Right lung (tissue), 5 donors: Measurements from ENCODE around the gene MEIS2. TPM values are rescaled to one million over a fixed set of nuclear protein-coding genes. Genes with fewer than 3 reads are reported as not detected.

Experiments used
- DNase-seq, 2 donors: peaks; one replicate each; pipeline ENCODE4 v3.0.0-alpha.2; 2013
- polyA plus RNA-seq, 5 donors: library from polyadenylated mRNA; unstranded; fragments of 120-200 nt; gene quantifications; one replicate each; pipeline versions ENCODE4 v1.2.1 to v1.2.3, GENCODE V29; 2013; ENCODE audit warnings: inconsistent platforms in 1 of 5, low replicate concordance in 1 of 5; ENCODE audit not compliant: insufficient read length in 5 of 5, insufficient read depth in 1 of 5

The MEIS2 gene
- polyA plus RNA-seq, 5 donors: 28.9 to 41.6 (median 36.1) TPM

DNA sequence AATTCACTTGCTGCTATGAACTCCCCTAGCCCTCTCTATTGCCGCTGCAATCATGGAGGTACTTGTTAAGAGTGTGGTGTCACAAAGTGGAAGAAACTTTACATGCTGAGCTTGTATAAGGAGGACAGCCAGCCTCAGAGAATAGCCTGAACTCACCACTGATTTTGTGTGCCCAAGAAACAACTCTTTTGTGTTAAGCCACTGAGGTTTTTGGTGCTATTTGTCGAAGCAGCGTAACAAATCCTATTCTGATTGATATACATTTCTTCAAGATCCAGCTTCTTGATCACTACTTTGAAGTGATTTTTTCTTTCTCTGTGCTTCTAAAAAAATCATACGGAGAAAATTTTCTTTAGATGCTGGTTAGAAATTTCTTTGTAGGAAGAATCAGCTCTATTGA, 132.4 kb downstream of the MEIS2 start:
- no peak for DNase-seq

DNA sequence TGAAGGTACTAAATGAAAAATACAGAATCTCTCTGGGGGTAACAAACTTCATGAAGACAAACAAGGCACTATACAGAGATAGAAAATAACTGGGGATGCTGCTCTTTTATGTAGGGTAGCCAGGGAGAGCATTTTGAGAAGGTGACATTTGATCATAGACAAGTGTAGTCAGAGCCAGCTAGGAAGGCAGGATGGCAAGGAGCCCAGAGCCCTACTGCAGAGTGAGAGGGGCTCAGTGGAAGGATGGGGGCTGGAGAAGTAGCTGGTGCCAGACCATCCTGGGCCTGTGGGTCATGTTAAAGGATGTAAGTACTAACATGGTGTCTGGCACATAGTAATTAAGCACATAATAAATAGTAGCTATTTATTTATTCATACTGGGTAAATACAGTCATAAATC, 133.6 kb downstream of the MEIS2 start:
- no peak for DNase-seq

DNA sequence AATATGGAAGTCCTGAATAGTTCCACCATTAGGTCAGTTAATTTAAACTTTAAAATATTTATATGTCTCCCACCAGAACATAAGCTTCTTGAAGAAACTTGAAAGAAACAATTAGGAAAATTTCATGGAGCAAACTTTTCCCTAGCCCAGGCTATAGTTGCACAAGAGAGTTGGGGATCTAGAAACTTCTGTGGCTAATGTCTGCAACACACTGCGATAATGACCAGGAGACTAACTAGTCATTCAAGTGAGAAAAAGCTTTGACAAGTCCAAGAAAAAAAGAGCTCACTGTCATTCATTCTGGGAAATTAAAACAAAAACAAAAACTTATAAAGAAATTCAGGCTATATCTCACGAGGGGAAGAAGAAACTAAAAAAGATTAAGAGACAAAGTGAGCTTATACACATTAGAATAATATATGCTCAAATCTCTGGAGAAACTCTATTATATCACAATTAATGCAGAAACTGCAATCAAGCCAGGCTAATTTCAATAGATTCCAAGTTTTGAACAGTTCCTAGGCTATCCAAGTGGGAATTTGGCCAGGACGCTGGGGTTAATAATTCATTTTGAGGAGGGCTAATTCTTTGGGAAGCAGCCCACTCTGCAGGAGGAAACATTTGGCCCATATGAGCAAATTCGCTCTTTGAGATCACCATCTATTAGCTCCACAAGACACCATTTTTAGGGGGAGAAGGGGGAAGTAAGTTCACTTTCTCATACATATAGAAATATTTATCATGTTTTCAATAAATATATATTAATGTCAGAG, 134.6 kb downstream of the MEIS2 start:
- DNase-seq: peak; percentile 53 to 54

DNA sequence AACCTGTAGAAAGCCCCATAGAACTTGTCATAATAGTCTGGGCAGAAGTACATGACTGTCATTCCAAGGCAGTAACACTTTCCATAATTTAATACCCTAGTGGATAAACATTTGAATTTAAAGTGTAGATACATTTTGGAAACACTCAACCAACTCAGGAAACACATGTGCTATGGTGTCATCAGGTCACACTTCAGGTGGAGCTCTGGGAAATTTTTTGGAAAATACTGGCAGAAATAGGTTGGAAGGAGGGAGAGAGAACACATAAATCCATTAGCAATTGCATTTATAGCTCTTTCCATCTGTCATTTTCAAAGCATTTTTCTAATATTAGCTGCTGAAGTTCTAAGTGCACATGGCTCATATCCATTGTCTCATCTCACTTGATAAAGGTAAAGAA, 135.7 kb downstream of the MEIS2 start:
- DNase-seq: no peak

DNA sequence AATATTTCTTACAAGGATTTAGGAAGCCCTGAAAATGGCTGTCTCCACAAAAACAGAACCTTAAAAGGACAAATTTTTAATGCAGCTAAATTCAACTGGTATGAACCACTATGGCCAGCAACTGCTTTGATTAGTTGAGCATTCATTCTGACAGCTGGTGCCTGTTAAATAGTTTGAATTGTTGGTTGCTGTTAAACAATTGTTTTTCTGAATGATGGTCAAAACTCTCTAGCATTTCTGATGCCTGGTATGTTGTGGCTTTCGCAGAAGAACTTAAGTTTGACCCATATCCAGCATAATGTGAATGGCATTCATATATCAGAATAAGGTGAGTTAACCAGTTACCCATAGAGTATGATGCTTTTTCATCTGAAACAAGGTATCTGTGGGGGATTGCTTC, 138.4 kb downstream of the MEIS2 start:
- no peak for DNase-seq

DNA sequence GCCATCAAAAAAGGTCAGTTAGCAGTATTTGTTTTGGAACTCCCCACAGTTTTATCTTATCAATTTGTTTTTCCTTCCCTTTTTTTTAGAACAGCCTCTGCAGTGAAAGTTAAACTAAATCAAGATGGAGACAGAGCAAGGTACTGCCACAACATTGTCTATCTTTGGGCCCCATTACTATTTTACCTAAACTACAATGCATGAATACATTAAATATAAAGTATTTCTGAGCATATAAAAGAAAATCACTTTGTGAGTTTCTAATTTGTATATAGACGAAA, 139.5 kb downstream of the MEIS2 start:
- DNase-seq: no peak

DNA sequence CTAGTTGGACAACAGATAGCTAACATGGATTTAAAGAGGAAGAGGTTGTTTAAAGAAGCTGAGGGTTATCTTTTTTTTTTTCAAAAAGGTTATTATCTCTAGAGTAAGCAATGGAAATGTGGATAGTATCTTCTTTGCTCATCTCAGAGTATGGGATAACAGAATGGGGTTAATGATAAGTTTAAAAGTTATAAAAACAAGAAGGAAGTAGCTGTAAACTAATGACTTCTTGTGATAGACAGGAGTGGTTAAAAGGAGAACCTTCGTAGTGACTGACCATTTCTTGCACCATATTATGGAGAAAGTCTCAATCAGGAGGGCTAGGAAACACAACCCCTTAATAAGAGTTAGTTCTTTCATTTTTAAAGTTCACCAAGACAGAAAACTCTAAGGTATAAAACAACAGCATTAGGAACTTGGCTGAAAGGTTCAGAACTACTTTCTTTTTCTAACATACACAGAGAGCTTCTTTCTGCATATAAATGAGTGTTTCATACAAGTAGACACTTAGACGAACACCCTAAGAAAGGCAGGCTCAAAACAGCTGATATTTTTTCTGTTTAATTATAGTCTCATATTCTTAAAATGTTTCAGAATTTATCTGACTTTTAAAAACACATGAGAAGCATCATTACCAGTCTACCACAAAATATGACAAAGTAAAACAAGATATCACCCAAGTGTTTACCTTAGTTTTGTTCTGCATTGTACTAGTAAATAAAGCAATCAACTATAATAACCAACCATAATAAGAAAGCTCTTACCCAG, 140.0 kb downstream of the MEIS2 start:
- DNase-seq: no peak

DNA sequence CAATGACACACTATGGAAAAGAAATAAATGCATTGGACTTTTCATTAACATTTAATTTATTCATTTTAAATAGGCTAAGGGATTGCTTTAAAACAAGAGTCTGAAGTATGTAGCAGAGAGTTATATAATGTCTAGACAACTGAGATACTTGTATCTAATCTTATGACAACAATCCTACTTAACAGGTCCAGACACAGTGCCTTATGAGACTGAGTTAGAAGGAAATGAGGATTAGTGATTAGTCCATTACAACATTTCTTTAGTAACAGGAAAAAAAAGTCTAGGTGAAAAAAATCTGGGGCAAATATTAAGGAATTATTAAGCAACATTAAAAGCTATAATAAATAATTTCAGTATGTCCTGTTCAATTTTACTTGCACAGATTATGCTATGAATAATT, 140.6 kb downstream of the MEIS2 start:
- no peak for DNase-seq

DNA sequence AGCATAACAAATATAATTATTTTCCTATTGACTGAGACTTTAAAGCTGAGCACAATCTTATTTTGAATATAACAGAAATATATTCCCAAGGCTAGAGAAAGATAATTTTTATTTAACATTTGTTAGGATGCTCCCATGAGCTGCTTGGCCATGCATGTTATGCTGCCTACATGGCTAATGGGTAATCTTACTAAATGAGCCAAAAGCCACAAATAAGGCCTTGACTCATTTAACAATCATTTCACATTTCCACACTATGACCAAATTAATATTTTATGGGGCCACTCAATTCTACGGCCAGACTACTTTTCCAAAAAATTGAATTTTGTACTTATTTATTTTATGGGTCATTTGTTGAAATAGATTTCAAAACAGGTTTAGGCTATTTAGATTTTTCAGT, 141.7 kb downstream of the MEIS2 start:
- DNase-seq: no peak

DNA sequence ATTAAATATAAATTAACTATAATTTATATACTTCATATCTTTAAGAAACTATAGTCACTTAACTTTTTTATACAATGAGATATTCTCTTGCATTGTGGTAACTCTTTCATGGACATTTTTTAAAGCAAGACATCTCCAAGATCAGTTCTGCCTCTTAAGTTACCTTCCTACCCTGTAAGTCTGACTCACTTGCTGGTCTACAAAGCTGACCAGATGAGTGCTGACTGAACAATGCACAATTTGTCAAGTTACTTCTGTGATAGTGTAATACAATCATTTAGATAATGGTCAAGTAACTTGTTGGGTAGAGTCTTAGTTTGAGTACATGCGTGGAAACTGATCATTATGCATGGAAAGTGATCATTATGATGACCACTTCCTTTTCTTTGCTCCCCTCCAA, 145.9 kb downstream of the MEIS2 start:
- DNase-seq: no peak

DNA sequence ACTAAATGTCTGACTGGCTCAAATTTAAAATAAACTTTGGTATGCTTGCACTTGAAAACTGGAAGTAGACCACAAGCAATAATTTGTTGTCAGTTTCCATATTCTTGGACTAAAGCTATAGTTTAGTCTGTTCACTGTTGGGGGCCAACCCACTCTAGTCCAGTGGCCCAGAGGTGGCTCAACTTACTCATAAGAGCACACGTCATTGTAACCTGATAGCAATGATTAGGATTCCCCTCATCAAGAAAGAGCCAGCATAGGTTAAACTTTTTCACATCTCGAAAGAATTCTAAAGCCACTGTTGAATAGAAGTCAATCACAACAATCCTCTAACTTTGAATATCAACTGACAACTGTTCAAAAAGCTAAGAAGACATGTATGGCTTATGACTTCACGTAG, 147.0 kb downstream of the MEIS2 start:
- DNase-seq: no peak

DNA sequence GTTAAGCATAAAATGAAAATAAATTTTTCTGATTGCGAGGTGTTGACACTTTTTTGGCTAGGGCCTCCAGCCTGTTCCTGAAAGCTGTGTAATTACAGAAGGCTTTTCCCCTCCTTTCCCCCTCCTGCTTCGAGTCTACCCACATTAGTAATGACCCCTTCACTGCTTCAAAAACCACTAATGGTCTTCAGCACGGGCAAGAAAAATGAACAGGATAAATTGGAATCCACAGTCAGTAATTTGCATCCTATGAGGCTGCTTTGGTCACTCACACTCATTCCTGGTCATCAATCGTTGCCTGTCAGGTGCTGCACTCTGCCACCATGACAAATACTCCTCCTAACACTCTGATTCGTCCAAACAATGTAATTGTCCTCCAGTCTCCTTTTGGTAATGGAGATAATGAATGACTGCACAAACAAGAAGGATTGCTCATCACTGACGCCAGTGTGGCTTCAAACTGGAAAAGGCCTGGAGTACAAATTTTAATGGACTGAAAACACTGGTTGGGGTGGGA, 148.6 kb downstream of the MEIS2 start:
- peak; percentile 45 to 59 for DNase-seq

DNA sequence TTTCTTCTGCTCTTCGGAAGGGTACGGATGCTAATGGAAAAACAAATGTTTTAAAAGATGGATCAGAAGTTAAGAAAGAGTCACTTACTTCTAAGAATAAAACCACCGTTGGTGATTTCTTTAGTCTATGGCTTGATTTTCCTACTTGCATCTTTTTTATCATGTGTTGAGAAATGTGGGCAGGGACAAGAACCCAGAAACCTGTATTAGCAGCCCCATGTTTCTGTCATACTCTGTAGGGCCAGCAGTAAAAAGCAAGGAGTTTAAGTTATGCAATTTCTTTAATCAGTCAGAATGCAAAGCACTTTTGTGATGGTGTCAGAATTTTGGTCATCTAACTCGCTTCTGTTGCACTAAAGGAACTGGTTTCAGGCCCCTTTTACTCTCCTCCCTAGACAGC, 150.0 kb downstream of the MEIS2 start:
- no peak for DNase-seq

DNA sequence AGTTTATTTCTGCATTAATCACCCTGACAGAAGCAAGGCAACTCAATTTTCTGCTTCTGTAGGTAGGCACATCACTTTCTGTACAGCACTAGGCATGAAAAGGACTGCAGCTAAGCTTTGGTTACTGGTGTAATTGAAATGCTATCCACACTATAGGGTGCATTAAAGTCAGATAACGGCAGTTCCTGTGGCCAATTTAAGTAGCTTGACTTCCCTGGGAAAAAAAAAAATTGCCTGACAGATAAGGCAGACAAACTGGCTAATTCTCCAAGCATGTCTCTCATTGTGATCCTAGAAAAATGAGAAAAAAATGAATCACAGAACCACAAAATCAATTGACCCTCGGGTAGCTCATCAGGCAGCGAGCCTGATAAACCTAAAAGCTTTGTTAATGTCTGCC, 151.4 kb downstream of the MEIS2 start:
- DNase-seq: no peak

DNA sequence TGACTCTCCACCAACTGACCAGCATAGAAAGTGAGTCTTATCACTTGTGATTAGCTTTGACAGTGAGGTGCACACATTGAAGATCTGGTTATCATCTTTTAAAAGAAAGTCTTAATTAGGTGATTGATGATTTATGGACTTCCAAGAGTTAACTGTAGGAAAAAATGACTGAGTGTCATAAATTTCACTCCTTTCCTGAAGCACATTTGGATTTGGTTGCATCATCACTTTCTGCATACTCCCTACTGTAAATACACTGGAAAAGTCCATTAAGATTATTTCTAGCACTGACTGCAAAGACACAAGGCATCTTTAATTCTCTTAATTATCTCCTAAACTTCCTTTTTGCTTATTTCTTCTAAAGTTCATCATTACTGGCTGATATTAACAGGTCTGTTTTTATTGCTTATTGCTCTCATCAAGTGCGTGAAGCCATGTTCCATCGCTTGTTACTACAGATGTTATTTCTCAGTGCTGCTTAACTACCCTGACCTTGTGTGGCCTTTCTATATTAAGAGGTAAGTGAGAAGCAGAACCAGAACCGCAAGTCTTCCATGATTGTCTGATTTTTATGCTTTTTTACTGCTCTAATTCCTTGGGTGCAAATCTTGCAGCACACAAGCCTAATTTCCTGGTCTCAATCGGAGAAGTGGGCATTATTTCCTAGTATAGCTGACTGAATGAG, 153.2 kb downstream of the MEIS2 start:
- no peak for DNase-seq

DNA sequence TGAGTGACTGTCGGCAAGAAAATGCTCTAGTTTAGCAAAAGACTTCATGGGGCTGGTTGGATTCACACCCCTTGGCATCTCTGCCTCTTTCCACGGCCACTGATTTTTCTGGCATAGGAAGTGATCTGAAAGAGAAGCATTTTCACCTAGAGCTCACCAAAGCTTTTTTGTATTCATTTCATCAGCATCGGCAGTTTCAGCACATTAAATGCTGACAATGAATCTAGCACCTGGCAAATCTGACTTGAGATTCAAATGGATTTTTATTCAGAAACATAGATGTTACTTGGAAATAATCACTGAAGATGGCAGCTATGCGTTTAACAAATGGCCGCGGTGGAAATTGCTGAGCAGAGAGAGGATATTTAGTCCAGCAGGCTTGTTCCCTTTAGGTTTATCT, 155.9 kb downstream of the MEIS2 start:
- no peak for DNase-seq

DNA sequence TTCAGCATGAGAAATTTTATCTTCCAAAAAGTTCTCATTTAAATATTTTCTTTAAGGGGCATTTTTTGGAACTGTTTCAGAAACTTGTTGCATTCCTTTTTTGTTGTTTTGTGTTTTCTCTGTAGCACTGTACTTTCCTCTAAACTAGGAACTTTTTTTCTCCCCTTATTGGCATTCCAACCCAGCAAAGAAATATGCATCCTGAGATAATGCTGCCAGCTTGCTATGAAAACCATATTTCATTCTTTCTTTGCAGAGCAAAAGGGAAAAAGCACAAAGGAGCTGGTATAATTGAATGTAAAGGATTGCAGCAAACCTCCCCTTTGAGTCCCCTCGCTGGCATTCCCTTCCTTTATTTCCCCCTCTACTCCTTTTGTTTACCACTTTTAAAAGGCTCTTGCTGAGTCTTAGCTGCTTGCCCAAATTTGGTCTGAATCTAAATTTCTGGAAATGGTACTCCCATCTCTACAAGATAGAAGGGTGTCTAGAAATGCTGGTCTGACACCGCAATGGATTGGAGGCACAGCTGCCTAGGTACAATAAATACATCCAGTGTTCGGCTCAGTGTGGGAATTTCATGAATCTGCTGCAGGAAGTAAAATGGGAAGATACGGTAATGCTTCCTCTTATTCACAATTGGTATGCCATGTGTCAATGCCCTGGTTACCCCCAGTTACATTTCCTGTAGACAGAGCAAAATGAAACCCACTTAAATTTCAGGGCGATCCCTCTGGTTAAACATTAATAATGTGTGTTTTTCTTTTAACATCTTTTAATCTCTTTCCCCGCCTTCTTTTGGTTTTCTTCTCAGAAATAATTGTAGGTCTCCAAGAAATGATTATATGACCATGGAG, 156.6 kb downstream of the MEIS2 start:
- no peak for DNase-seq

DNA sequence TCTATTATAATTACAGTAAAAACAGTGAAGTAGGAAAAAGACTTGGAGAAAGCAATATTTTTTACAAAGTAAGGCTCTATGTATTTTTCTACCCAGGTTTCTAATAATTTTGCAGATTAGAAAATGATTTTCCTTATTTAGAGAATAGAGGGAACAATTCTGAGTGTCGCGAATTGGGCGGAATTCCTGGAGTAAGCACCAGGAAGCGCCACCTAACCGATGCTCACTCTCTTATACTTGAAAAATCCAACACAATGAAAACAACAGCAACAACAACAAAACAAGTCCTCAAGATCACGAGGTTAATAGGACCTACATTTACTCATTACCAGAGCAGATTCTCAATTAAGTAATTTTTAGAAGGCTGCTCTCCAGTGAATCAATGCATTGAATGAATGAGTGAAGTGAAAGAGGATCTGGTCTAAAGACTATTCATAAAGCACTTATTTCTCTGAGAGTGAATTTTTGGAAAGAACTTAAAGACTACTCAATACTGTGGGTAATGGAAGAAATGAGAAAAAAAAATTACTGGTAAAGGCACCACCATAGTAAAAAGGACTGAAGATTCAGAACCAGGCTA, 158.0 kb downstream of the MEIS2 start:
- no peak for DNase-seq

DNA sequence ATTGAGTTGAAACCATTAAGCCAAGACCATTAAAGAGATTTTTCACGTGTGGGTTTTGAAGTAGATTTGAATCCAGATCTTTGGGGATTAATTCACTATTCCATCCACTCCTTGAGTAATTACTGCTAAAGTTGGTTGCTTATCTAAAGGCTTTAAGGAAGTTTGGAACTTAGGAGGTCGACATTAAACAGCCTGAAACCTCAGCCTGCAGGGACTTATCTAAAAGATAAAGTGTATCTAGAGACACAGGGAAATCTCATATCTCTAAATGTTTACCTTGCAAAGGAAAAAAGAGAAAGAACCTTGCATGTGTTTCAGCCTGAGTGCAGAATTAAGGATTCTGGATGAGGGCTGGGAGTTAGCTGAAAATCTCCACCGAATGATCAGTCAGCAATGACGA, 158.6 kb downstream of the MEIS2 start:
- no peak for DNase-seq

DNA sequence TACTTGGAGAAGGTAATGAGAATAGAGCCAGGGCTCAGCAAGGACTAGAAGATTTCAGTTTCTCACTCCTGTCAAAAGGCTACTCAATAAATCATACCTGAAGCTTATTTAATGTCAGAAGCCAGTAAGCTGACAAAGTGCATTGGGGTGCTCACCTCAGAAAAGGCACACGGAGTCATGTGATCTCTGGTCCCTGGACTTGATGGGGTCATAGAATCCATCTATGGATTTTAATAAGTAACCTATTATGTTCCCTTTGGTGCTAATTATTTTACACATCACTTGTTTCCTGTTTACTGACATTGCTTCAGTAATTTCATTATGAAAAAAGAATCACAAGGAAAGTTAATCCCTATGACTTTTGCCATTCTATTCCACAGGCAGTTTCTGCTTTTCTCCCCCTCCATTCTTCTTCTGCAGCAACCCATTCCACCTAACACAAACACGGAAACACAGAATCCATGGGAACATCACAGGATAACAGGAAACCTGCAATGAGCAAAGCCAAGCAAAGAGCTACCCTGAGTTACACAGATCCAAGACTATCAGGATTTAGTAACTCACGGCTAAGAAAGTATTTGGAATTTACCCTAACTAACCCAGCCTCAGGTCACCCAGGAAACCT, 159.6 kb downstream of the MEIS2 start:
- no peak for DNase-seq

DNA sequence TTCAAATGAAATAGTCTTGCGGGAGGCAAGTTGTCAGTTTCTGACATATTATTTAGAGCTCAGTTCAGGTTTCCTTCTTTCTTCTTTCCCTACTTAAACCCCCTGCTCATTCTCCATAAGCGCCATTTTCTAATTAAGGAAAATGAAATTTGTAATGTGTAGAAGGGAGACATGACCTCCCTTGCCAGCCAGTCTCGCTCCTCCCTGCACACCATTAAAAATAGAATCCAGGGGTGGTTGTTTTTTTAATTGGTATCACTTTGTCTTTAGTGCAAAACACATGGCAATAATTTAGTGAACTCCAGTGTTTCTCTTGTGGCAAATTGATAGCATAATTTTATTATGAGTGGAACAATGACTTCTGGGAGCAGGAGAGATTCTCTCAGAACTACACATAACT, 160.1 kb downstream of the MEIS2 start:
- no peak for DNase-seq
